Calu3 (cell line): ENCODE measurements around the gene LPGAT1. TPM values are rescaled to one million over a fixed set of nuclear protein-coding genes. Genes with fewer than 3 reads are reported as not detected.

ENCODE experiments used
- BruUV-seq: library from RNA; stranded (reverse); fragments of 400-500 nt; replicated peaks from 2 replicates; lab custom pipeline; 2021; lab: Mats Ljungman, UMichigan
- CTCF ChIA-PET: fragments of 300-600 bp; sonication (Branson Sonifier 250); formaldehyde crosslinking; loops from one replicate; lab custom pipeline; 2022; ENCODE audit warnings: antibody characterized with exemption; lab: Charles Lee
- DNase-seq: peaks from one replicate; pipeline ENCODE4 v3.0.0; 2022
- H3K27ac Mint-ChIP-seq: one replicate; pipeline ENCODE4 v1.8.0; 2022; ENCODE audit warnings: mixed read lengths; ENCODE audit not compliant: unreplicated experiment
- H3K27me3 Mint-ChIP-seq: one replicate; pipeline ENCODE4 v1.8.0; 2022; ENCODE audit warnings: mixed read lengths; ENCODE audit not compliant: unreplicated experiment
- H3K36me3 Mint-ChIP-seq: one replicate; pipeline ENCODE4 v1.8.0; 2022; ENCODE audit warnings: mild to moderate bottlenecking, moderate library complexity, mixed read lengths; ENCODE audit not compliant: insufficient read depth, unreplicated experiment
- H3K4me1 Mint-ChIP-seq: one replicate; pipeline ENCODE4 v1.8.0; 2022; ENCODE audit warnings: mild to moderate bottlenecking, low read depth, mixed read lengths; ENCODE audit not compliant: unreplicated experiment
- H3K4me3 Mint-ChIP-seq: one replicate; pipeline ENCODE4 v1.8.0; 2022; ENCODE audit warnings: mild to moderate bottlenecking, low read depth, moderate library complexity, mixed read lengths; ENCODE audit not compliant: unreplicated experiment
- H3K9me3 Mint-ChIP-seq: one replicate; pipeline ENCODE4 v1.8.0; 2022; ENCODE audit warnings: low read depth, mixed read lengths; ENCODE audit not compliant: unreplicated experiment
- CTCF ChIP-seq: fragments of 200-600 bp; IDR thresholded peaks from one replicate; pipeline ENCODE4 v1.8.0; 2022; ENCODE audit warnings: antibody characterized with exemption; ENCODE audit not compliant: unreplicated experiment
- intact Hi-C: fragments of 100-400 bp; cut with micrococcal nuclease; formaldehyde crosslinking; loops from one replicate; pipeline ENCODE4 v1.10.0; 2022; ENCODE audit not compliant: unreplicated experiment
- total RNA-seq: library from RNA; stranded (reverse); gene quantifications from 2 replicates; pipeline ENCODE4 v1.2.3, GENCODE V29; 2022

The LPGAT1 gene
- total RNA-seq, 1 experiment from 2014 or later: 67.7 TPM

- TF ChIP-seq CTCF: no peak
- no peak overlapping the region for H3K27ac Mint-ChIP-seq
- peaks cover 4% of the 10 kb centered on the region for H3K36me3 Mint-ChIP-seq
- H3K9me3 Mint-ChIP-seq: no peaks in the 10 kb centered on the region
- BruUV-seq: no TSS peak
- CTCF ChIA-PET: no interaction called here
- intact Hi-C loops: no loop called here
- H3K4me1 Mint-ChIP-seq: no peaks in the 10 kb centered on the region
- no peak for DNase-seq
- H3K4me3 Mint-ChIP-seq: no peak overlapping the region
- H3K27me3 Mint-ChIP-seq: no peaks in the 10 kb centered on the region
Observed at GRCh38 chr1:211749251-211749650, 81.3 kb downstream of the LPGAT1 start.

GRCh38 chr1:211748810-211749209, 81.8 kb downstream of the LPGAT1 start:
- Mint-ChIP-seq H3K4me1 (no peaks in the 10 kb centered on the region), H3K27ac (no peak overlapping the region), H3K9me3 (no peaks in the 10 kb centered on the region), H3K27me3 (no peaks in the 10 kb centered on the region), H3K4me3 (no peak overlapping the region), H3K36me3 (peaks cover 1% of the 10 kb centered on the region)
- TF ChIP-seq CTCF: no peak
- intact Hi-C loops: no loop called here
- DNase-seq: no peak
- TSS peak; percentile 19 for BruUV-seq
- CTCF ChIA-PET: no interaction called here

GRCh38 chr1:211742889-211743529, 87.6 kb downstream of the LPGAT1 start:
- no peak for TF ChIP-seq CTCF
- BruUV-seq: no TSS peak
- intact Hi-C loops: no loop called here
- no peaks in the 10 kb centered on the region for H3K27me3 Mint-ChIP-seq
- peak overlapping the region; percentile 8 for H3K27ac Mint-ChIP-seq
- no peaks in the 10 kb centered on the region for H3K36me3 Mint-ChIP-seq
- H3K4me1 Mint-ChIP-seq: peaks cover 31% of the 10 kb centered on the region
- H3K9me3 Mint-ChIP-seq: no peaks in the 10 kb centered on the region
- CTCF ChIA-PET: interaction anchor here (1.2 kb wide), 1 partner anchor 45 kb away, joined by 4 read pairs; no protein-coding TSS in a partner anchor
- DNase-seq: no peak
- no peak overlapping the region for H3K4me3 Mint-ChIP-seq

GRCh38 chr1:211742272-211742671, 88.3 kb downstream of the LPGAT1 start:
- H3K27ac Mint-ChIP-seq: no peak overlapping the region
- H3K4me1 Mint-ChIP-seq: peaks cover 31% of the 10 kb centered on the region
- DNase-seq: no peak
- H3K36me3 Mint-ChIP-seq: no peaks in the 10 kb centered on the region
- intact Hi-C loops: no loop called here
- CTCF ChIA-PET: interaction anchor here (0.6 to 1.2 kb wide), 3 partner anchors 19 to 84 kb away, joined by 3 to 4 read pairs (median 3); no protein-coding TSS in a partner anchor
- H3K9me3 Mint-ChIP-seq: no peaks in the 10 kb centered on the region
- no peak overlapping the region for H3K4me3 Mint-ChIP-seq
- no TSS peak for BruUV-seq
- no peaks in the 10 kb centered on the region for H3K27me3 Mint-ChIP-seq
- no peak for TF ChIP-seq CTCF
